Trophoblast cell (in vitro differentiated cells and primary cell): Measurements from ENCODE around the gene IDH1. TPM values are rescaled to one million over a fixed set of nuclear protein-coding genes. Genes with fewer than 3 reads are reported as not detected.

ENCODE experiments used
- DNase-seq, 2 donors: peaks; one replicate each; pipeline ENCODE4 v3.0.0-alpha.2; 2016
- H2AFZ ChIP-seq: 2 replicates; pipeline ENCODE4 v1.6.1; 2013; ENCODE audit warnings: low read length, moderate library complexity, mild to moderate bottlenecking; ENCODE audit not compliant: insufficient read depth, poor library complexity
- H2AK5ac ChIP-seq: 2 replicates; pipeline ENCODE4 v1.6.1; 2013; ENCODE audit warnings: mild to moderate bottlenecking, low read length
- H2BK120ac ChIP-seq: 2 replicates; pipeline ENCODE4 v1.6.1; 2013; ENCODE audit warnings: low read length, mild to moderate bottlenecking, moderate library complexity; ENCODE audit not compliant: insufficient read depth, poor library complexity
- H2BK12ac ChIP-seq: 2 replicates; pipeline ENCODE4 v1.6.1; 2013; ENCODE audit warnings: mild to moderate bottlenecking, low read length, moderate library complexity
- H2BK5ac ChIP-seq: 2 replicates; pipeline ENCODE4 v1.6.1; 2013; ENCODE audit warnings: low read length, low read depth, moderate library complexity, mild to moderate bottlenecking; ENCODE audit not compliant: poor library complexity
- H3K14ac ChIP-seq: 2 replicates; pipeline ENCODE4 v1.6.1; 2013; ENCODE audit warnings: mild to moderate bottlenecking, low read length
- H3K18ac ChIP-seq: 2 replicates; pipeline ENCODE4 v1.6.1; 2013; ENCODE audit warnings: mild to moderate bottlenecking, low read length
- H3K23ac ChIP-seq: 2 replicates; pipeline ENCODE4 v1.6.1; 2013; ENCODE audit warnings: low read length
- H3K27ac ChIP-seq: 2 replicates; pipeline ENCODE4 v1.5.1; 2013; ENCODE audit warnings: low read depth, mild to moderate bottlenecking, inconsistent platforms, low read length, moderate library complexity
- H3K27me3 ChIP-seq: 2 replicates; pipeline ENCODE4 v1.6.1; 2013; ENCODE audit warnings: inconsistent platforms, mild to moderate bottlenecking, low read length, moderate library complexity; ENCODE audit not compliant: insufficient read depth
- H3K36me3 ChIP-seq, 2 experiments: 1 replicate in 1 of 2; 2 replicates in 1 of 2; pipeline ENCODE4 v1.6.1; 2013; ENCODE audit warnings: low read length in 2 of 2, mild to moderate bottlenecking in 2 of 2, moderate library complexity in 1 of 2; ENCODE audit not compliant: insufficient read depth in 2 of 2, control insufficient read depth in 1 of 2
- H3K4ac ChIP-seq: 2 replicates; pipeline ENCODE4 v1.6.1; 2013; ENCODE audit warnings: low read depth, mild to moderate bottlenecking, low read length, moderate library complexity
- H3K4me1 ChIP-seq, 2 experiments: 1 replicate in 1 of 2; 2 replicates in 1 of 2; pipeline ENCODE4 v1.6.1; 2013; ENCODE audit warnings: low read length in 2 of 2, mild to moderate bottlenecking in 2 of 2, moderate library complexity in 1 of 2; ENCODE audit not compliant: insufficient read depth in 2 of 2, control insufficient read depth in 1 of 2
- H3K4me2 ChIP-seq: 2 replicates; pipeline ENCODE4 v1.6.1; 2013; ENCODE audit warnings: inconsistent platforms, mild to moderate bottlenecking, low read length, moderate library complexity
- H3K4me3 ChIP-seq: 2 replicates; pipeline ENCODE4 v1.5.1; 2013; ENCODE audit warnings: mild to moderate bottlenecking, low read depth, low read length, inconsistent platforms
- H3K79me1 ChIP-seq: one replicate; pipeline ENCODE4 v1.6.1; 2013; ENCODE audit warnings: low read length
- H3K79me2 ChIP-seq: 2 replicates; pipeline ENCODE4 v1.6.1; 2013; ENCODE audit warnings: low read length, mild to moderate bottlenecking; ENCODE audit not compliant: control insufficient read depth, insufficient read depth, poor library complexity
- H3K9ac ChIP-seq: 2 replicates; pipeline ENCODE4 v1.6.1; 2013; ENCODE audit warnings: mild to moderate bottlenecking, low read length
- H3K9me3 ChIP-seq: 2 replicates; pipeline ENCODE4 v1.6.1; 2013; ENCODE audit warnings: low read depth, mild to moderate bottlenecking, control low read depth, inconsistent platforms, low read length; ENCODE audit not compliant: insufficient read depth
- H4K12ac ChIP-seq: 2 replicates; pipeline ENCODE4 v1.6.1; 2013; ENCODE audit warnings: low read depth, mild to moderate bottlenecking, low read length, moderate library complexity
- H4K8ac ChIP-seq: 2 replicates; pipeline ENCODE4 v1.6.1; 2013; ENCODE audit warnings: low read depth, mild to moderate bottlenecking, low read length, moderate library complexity
- H4K91ac ChIP-seq: one replicate; pipeline ENCODE4 v1.6.1; 2013; ENCODE audit warnings: low read depth, mild to moderate bottlenecking, low read length, moderate library complexity
- WGBS: extraction: QIAGEN DNeasy Blood & Tissue Kit; methylation state at CpG from one replicate; pipeline ENCODE4 v1.1.7; 2013; ENCODE audit warnings: missing lambda C conversion rate; ENCODE audit not compliant: insufficient read length, insufficient coverage; ENCODE audit errors: extremely low coverage; 5-methylcytosine and 5-hydroxymethylcytosine counted together
- polyA plus RNA-seq: library from polyadenylated mRNA; stranded (reverse); fragments of 200-250 nt; gene quantifications from 2 replicates; pipeline ENCODE4 v1.2.3, GENCODE V29; 2013

Gene IDH1
- polyA plus RNA-seq, result 72.0 and 73.3 TPM in 2 replicates

DNA sequence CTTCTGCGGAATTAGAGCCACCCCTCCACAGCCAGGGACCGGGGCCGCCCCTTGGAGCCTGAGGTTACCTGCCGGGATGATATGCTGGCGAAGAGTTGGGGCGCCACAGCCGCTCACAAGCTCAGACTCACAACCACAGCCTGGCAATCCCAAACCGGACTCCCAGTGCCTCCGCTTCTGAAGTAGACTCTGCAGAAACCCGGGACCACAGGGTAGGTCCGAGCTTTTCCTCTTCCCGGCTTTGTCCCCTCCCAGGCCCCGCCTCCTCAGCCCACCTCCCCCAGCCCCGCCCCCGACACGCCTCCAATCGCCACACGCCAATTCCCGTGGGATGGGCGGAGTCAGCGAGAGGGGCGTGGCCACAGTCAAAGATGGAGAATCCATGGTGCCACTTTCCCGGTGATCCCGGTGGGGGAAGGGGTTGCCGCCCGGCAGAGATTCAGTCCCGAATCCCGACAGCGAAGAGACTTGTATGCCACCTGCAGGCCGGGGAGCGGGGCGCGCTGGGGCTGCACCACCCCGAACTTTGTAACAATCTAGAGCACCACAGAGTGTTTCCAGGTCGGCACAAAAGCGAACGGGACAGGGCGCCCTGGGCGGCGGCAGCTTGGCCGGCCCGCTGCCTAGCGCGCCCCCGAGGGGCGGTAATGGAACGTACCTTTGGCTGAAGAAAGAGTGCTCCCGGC is at the start of gene IDH1:
Gene IDH1 (minus strand): TSS at position 201 of the 686 bp plus-strand sequence. CDS start 3,520 bp downstream, outside the sequence.
- H3K79me1 ChIP-seq, result peaks cover 9% of the 10 kb centered on the region
- H4K91ac ChIP-seq, result peak within 1 kb of the TSS; percentile 65
- peak within 1 kb of the TSS; percentile 82 for H3K27ac ChIP-seq
- no peak within 1 kb of the TSS for H3K23ac ChIP-seq
- peak within 1 kb of the TSS; percentile 51 for H3K18ac ChIP-seq
- peak; percentile 91 to 98 for DNase-seq
- no peak within 1 kb of the TSS for H4K12ac ChIP-seq
- H3K4me2 ChIP-seq, result peak within 1 kb of the TSS; percentile 68
- peak within 1 kb of the TSS; percentile 94 for H3K4me3 ChIP-seq
- peak within 1 kb of the TSS; percentile 73 for H2BK120ac ChIP-seq
- H2BK12ac ChIP-seq, result no peak within 1 kb of the TSS
- H4K8ac ChIP-seq, result peak within 1 kb of the TSS; percentile 64
- peaks cover 0 to 2% of the 10 kb centered on the region in 2 experiments for H3K4me1 ChIP-seq
- no peaks in the 10 kb centered on the region for H3K9me3 ChIP-seq
- peaks cover 3 to 4% of the 10 kb centered on the region in 2 experiments for H3K36me3 ChIP-seq
- H2BK5ac ChIP-seq, result peak within 1 kb of the TSS; percentile 42
- H2AK5ac ChIP-seq, result no peak within 1 kb of the TSS
- H3K14ac ChIP-seq, result peak within 1 kb of the TSS; percentile 46
- no peak within 1 kb of the TSS for H3K4ac ChIP-seq
- no peaks in the 10 kb centered on the region for H3K27me3 ChIP-seq
- H2AFZ ChIP-seq, result peak within 1 kb of the TSS; percentile 82
- WGBS, result no CpG with 5 or more reads among the region's 48 CpGs
- H3K79me2 ChIP-seq, result no peaks in the 10 kb centered on the region
- H3K9ac ChIP-seq, result peak within 1 kb of the TSS; percentile 94

DNA sequence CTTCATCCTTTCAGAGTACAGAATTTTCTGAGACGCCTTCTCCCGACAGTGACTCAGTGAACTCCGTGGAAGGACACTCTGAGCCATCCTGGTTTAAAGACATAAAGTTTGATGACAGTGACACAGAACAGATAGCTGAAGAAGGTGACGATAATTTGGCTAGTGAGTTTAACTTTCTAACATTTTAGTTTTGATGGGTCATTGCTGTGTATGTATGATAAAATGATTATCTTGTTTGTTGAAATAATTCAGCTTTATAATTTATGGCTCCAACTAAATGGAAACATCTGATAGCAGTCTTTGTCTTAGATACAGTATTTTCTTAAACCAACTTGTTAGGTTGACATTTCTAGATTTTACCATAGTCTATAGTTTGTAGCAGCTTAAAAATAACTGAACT is 49.3 kb upstream of the IDH1 start:
- H4K8ac ChIP-seq, result no peak overlapping the region

GRCh38 chr2:208300847-208301618 is 46.2 kb upstream of the IDH1 start:
- no peaks in the 10 kb centered on the region for H3K27me3 ChIP-seq
- H3K18ac ChIP-seq, result no peak overlapping the region
- H3K4me1 ChIP-seq, result no peaks in the 10 kb centered on the region
- H2BK120ac ChIP-seq, result no peak overlapping the region
- no peak overlapping the region for H4K12ac ChIP-seq
- H3K14ac ChIP-seq, result no peak overlapping the region
- H3K4me3 ChIP-seq, result no peak overlapping the region
- H3K79me1 ChIP-seq, result no peaks in the 10 kb centered on the region
- no peak overlapping the region for H2AFZ ChIP-seq
- WGBS, result no CpG with 5 or more reads among the region's 5 CpGs
- H2BK5ac ChIP-seq, result no peak overlapping the region
- no peak overlapping the region for H3K27ac ChIP-seq
- H3K4ac ChIP-seq, result no peak overlapping the region
- no peak overlapping the region for H4K91ac ChIP-seq
- no peak overlapping the region for H2AK5ac ChIP-seq
- no peak overlapping the region for H4K8ac ChIP-seq
- H3K9me3 ChIP-seq, result no peaks in the 10 kb centered on the region
- DNase-seq, result no peak
- no peak overlapping the region for H3K9ac ChIP-seq
- H3K79me2 ChIP-seq, result no peaks in the 10 kb centered on the region
- H3K36me3 ChIP-seq, result peaks cover 7 to 19% of the 10 kb centered on the region in 2 experiments
- H3K23ac ChIP-seq, result no peak overlapping the region
- no peak overlapping the region for H2BK12ac ChIP-seq
- H3K4me2 ChIP-seq, result no peak overlapping the region

More for the DNA sequence above, 49.3 kb upstream of the IDH1 start:
- no peak overlapping the region for H3K27ac ChIP-seq
- H3K36me3 ChIP-seq, result peaks cover 6 to 14% of the 10 kb centered on the region in 2 experiments
- no peak overlapping the region for H2BK5ac ChIP-seq
- no peaks in the 10 kb centered on the region for H3K9me3 ChIP-seq
- H3K79me1 ChIP-seq, result no peaks in the 10 kb centered on the region
- WGBS, result no CpG with 5 or more reads among the region's 4 CpGs
- H3K4me2 ChIP-seq, result no peak overlapping the region
- no peak overlapping the region for H3K14ac ChIP-seq
- H4K91ac ChIP-seq, result no peak overlapping the region
- H3K27me3 ChIP-seq, result no peaks in the 10 kb centered on the region
- H3K18ac ChIP-seq, result no peak overlapping the region
- no peak overlapping the region for H2BK12ac ChIP-seq
- no peak overlapping the region for H3K23ac ChIP-seq
- H3K4me3 ChIP-seq, result no peak overlapping the region
- H2AK5ac ChIP-seq, result no peak overlapping the region
- no peak overlapping the region for H3K9ac ChIP-seq
- H3K4me1 ChIP-seq, result no peaks in the 10 kb centered on the region
- H2AFZ ChIP-seq, result no peak overlapping the region
- no peaks in the 10 kb centered on the region for H3K79me2 ChIP-seq
- no peak overlapping the region for H4K12ac ChIP-seq
- no peak overlapping the region for H3K4ac ChIP-seq
- no peak overlapping the region for H2BK120ac ChIP-seq
- DNase-seq, result no peak

GRCh38 chr2:208297961-208298360 is 43.1 kb upstream of the IDH1 start:
- Histone ChIP-seq H2BK12ac (no peak overlapping the region), H2AK5ac (no peak overlapping the region), H3K4ac (no peak overlapping the region), H3K14ac (no peak overlapping the region), H3K23ac (no peak overlapping the region), H3K79me2 (no peaks in the 10 kb centered on the region), H3K4me3 (no peak overlapping the region), H3K18ac (no peak overlapping the region), H2BK120ac (no peak overlapping the region), H2AFZ (no peak overlapping the region), H4K91ac (no peak overlapping the region), H3K9me3 (no peaks in the 10 kb centered on the region), H3K27me3 (no peaks in the 10 kb centered on the region), H4K8ac (no peak overlapping the region), H3K79me1 (no peaks in the 10 kb centered on the region), H4K12ac (no peak overlapping the region), H3K9ac (no peak overlapping the region), H3K4me2 (no peak overlapping the region), H3K36me3 (peaks cover 5 to 15% of the 10 kb centered on the region in 2 experiments), H2BK5ac (no peak overlapping the region), H3K4me1 (no peaks in the 10 kb centered on the region), H3K27ac (no peak overlapping the region)
- DNase-seq, result no peak
- no CpG with 5 or more reads among the region's 1 CpG for WGBS
